Activated CD4-positive, alpha-beta T cell treated with anti-CD3 and anti-CD28 coated beads for 36 hours (primary cell): ENCODE results near the gene GPR156. TPM values are rescaled to one million over a fixed set of nuclear protein-coding genes. Genes with fewer than 3 reads are reported as not detected.
A peak's percentile ranks its signal among the peaks of the same experiment; 100 is the strongest.

Source experiments
- ATAC-seq: fragments of 200-7000 bp; cut with Tn5 transposase; one replicate; pipeline ENCODE4 v1.10.0; 2021; ENCODE audit warnings: mild to moderate bottlenecking, moderate library complexity
- CTCF ChIA-PET: fragments of 350-600 bp; sonication (Branson Sonifier 250); formaldehyde crosslinking; loops from one replicate; lab custom pipeline; 2021; ENCODE audit warnings: antibody characterized with exemption; lab: Charles Lee
- POLR2A ChIA-PET: fragments of 350-600 bp; sonication (Branson Sonifier 250); formaldehyde crosslinking; loops from one replicate; lab custom pipeline; 2021; ENCODE audit warnings: antibody characterized with exemption, inconsistent platforms; lab: Charles Lee
- DNase-seq: peaks from one replicate; pipeline ENCODE4 v3.0.0-alpha.2; 2020
- H3K27ac Mint-ChIP-seq: one replicate; pipeline ENCODE4 v1.8.0; 2021; ENCODE audit warnings: mixed read lengths
- H3K27me3 Mint-ChIP-seq: one replicate; pipeline ENCODE4 v1.8.0; 2021; ENCODE audit warnings: mixed read lengths
- H3K36me3 Mint-ChIP-seq: one replicate; pipeline ENCODE4 v1.8.0; 2021; ENCODE audit warnings: low read depth, mixed read lengths
- H3K4me1 Mint-ChIP-seq: one replicate; pipeline ENCODE4 v1.8.0; 2021; ENCODE audit warnings: mixed read lengths
- H3K4me3 Mint-ChIP-seq: one replicate; pipeline ENCODE4 v1.8.0; 2021; ENCODE audit warnings: mild to moderate bottlenecking, moderate library complexity, mixed read lengths
- H3K9me3 Mint-ChIP-seq: one replicate; pipeline ENCODE4 v1.8.0; 2021; ENCODE audit warnings: low read depth, mixed read lengths
- intact Hi-C, 2 experiments: fragments of 100-400 bp; cut with DNase I in 1 of 2; cut with micrococcal nuclease in 1 of 2; formaldehyde crosslinking; loops; one replicate each; pipeline versions ENCODE4 v1.14.2 to v1.15.1; 2022 to 2024; cut with DNase I, micrococcal nuclease
- total RNA-seq, 2 experiments: library from RNA; stranded (reverse); gene quantifications; one replicate each; pipeline ENCODE4 v1.2.3, GENCODE V29; 2021

The GPR156 gene
- total RNA-seq, 2 experiments from 2014 or later: 0.11 TPM; not detected in 1

GRCh38 chr3:120144267-120144666 lies 140.8 kb downstream of the GPR156 start:
- Mint-ChIP-seq H3K27me3 (no peaks in the 10 kb centered on the region), H3K36me3 (no peaks in the 10 kb centered on the region), H3K27ac (no peak overlapping the region), H3K4me1 (peaks cover 27% of the 10 kb centered on the region), H3K9me3 (no peaks in the 10 kb centered on the region), H3K4me3 (no peak overlapping the region)
- DNase-seq (no peak), ATAC-seq (no peak)
- ChIA-PET CTCF (interaction anchor here (1.1 to 1.4 kb wide), 2 partner anchors 242 to 252 kb away, joined by 3 to 4 read pairs; no protein-coding TSS in a partner anchor), POLR2A (interaction anchor here (0.7 kb wide), 1 partner anchor 48 kb away, joined by 5 read pairs; no protein-coding TSS in a partner anchor)
- intact Hi-C loops: no loop called here

- Mint-ChIP-seq H3K4me1 (peaks cover 27% of the 10 kb centered on the region), H3K9me3 (no peaks in the 10 kb centered on the region), H3K4me3 (no peak overlapping the region), H3K36me3 (no peaks in the 10 kb centered on the region), H3K27ac (no peak overlapping the region), H3K27me3 (no peaks in the 10 kb centered on the region)
- ChIA-PET CTCF (interaction anchor here (1.4 kb wide), 1 partner anchor 252 kb away, joined by 3 read pairs; no protein-coding TSS in a partner anchor), POLR2A (interaction anchor here (0.7 kb wide), 1 partner anchor 48 kb away, joined by 5 read pairs; no protein-coding TSS in a partner anchor)
- DNase-seq (no peak), ATAC-seq (no peak)
- intact Hi-C loops: no loop called here
These were observed 141.3 kb downstream of the GPR156 start for GRCh38 chr3:120143676-120144075.

- ChIA-PET CTCF (interaction anchor here (0.7 kb wide), 1 partner anchor 17 kb away, joined by 3 read pairs; no protein-coding TSS in a partner anchor), POLR2A (no interaction called here)
- no peaks in the 10 kb centered on the region for H3K36me3 Mint-ChIP-seq
- ATAC-seq (no peak), DNase-seq (no peak)
- peaks cover 19% of the 10 kb centered on the region for H3K4me1 Mint-ChIP-seq
- no peaks in the 10 kb centered on the region for H3K9me3 Mint-ChIP-seq
- no peaks in the 10 kb centered on the region for H3K27me3 Mint-ChIP-seq
- no peak overlapping the region for H3K4me3 Mint-ChIP-seq
- intact Hi-C loops: no loop called here
- no peak overlapping the region for H3K27ac Mint-ChIP-seq
These were observed 142.8 kb downstream of the GPR156 start for GRCh38 chr3:120142236-120142635.

- intact Hi-C loops: no loop called here
- Mint-ChIP-seq H3K27ac (no peak overlapping the region), H3K9me3 (no peaks in the 10 kb centered on the region), H3K4me1 (peaks cover 4% of the 10 kb centered on the region), H3K4me3 (no peak overlapping the region), H3K36me3 (no peaks in the 10 kb centered on the region), H3K27me3 (no peaks in the 10 kb centered on the region)
- CTCF ChIA-PET: interaction anchor here (1.4 kb wide), 1 partner anchor 248 kb away, joined by 3 read pairs; no protein-coding TSS in a partner anchor
- DNase-seq (no peak), ATAC-seq (no peak)
- POLR2A ChIA-PET: interaction anchor here (0.9 kb wide), 1 partner anchor 45 kb away, joined by 3 read pairs; no protein-coding TSS in a partner anchor
These were observed 144.8 kb downstream of the GPR156 start for GRCh38 chr3:120140098-120140742.

GRCh38 chr3:120139140-120139539 lies 145.9 kb downstream of the GPR156 start:
- H3K36me3 Mint-ChIP-seq: no peaks in the 10 kb centered on the region
- H3K27ac Mint-ChIP-seq: peak overlapping the region; percentile 33
- ATAC-seq (peak; percentile 33), DNase-seq (no peak)
- H3K4me3 Mint-ChIP-seq: no peak overlapping the region
- ChIA-PET POLR2A (interaction anchor here (0.9 kb wide), 1 partner anchor 44 kb away, joined by 3 read pairs; no protein-coding TSS in a partner anchor), CTCF (no interaction called here)
- H3K27me3 Mint-ChIP-seq: no peaks in the 10 kb centered on the region
- intact Hi-C loops: no loop called here
- H3K9me3 Mint-ChIP-seq: no peaks in the 10 kb centered on the region
- H3K4me1 Mint-ChIP-seq: peaks cover 2% of the 10 kb centered on the region

- ChIA-PET CTCF (interaction anchor here (0.7 kb wide), 1 partner anchor 92 kb away, joined by 4 read pairs; no protein-coding TSS in a partner anchor), POLR2A (interaction anchor here (0.6 kb wide), 1 partner anchor 43 kb away, joined by 3 read pairs; no protein-coding TSS in a partner anchor)
- Mint-ChIP-seq H3K36me3 (no peaks in the 10 kb centered on the region), H3K9me3 (no peaks in the 10 kb centered on the region), H3K4me3 (no peak overlapping the region), H3K27me3 (no peaks in the 10 kb centered on the region), H3K4me1 (peaks cover 2% of the 10 kb centered on the region), H3K27ac (no peak overlapping the region)
- intact Hi-C loops: no loop called here
- ATAC-seq: no peak
- no peak for DNase-seq
These were observed 147.5 kb downstream of the GPR156 start for GRCh38 chr3:120137548-120137947.

GRCh38 chr3:120130656-120131055 lies 154.4 kb downstream of the GPR156 start:
- intact Hi-C loops: no loop called here
- H3K27me3 Mint-ChIP-seq: peaks cover 3% of the 10 kb centered on the region
- ChIA-PET POLR2A (no interaction called here), CTCF (interaction anchor here (0.6 kb wide), 1 partner anchor 436 kb away, joined by 3 read pairs; no protein-coding TSS in a partner anchor)
- ATAC-seq (no peak), DNase-seq (no peak)
- H3K36me3 Mint-ChIP-seq: no peaks in the 10 kb centered on the region
- H3K9me3 Mint-ChIP-seq: no peaks in the 10 kb centered on the region
- H3K4me3 Mint-ChIP-seq: no peak overlapping the region
- no peaks in the 10 kb centered on the region for H3K4me1 Mint-ChIP-seq
- no peak overlapping the region for H3K27ac Mint-ChIP-seq

- Mint-ChIP-seq H3K4me3 (no peak overlapping the region), H3K27ac (no peak overlapping the region), H3K27me3 (peaks cover 3% of the 10 kb centered on the region), H3K36me3 (no peaks in the 10 kb centered on the region), H3K9me3 (no peaks in the 10 kb centered on the region), H3K4me1 (no peaks in the 10 kb centered on the region)
- intact Hi-C loops: no loop called here
- ATAC-seq: no peak
- ChIA-PET POLR2A (no interaction called here), CTCF (no interaction called here)
- DNase-seq: no peak
These were observed 155.1 kb downstream of the GPR156 start for GRCh38 chr3:120129718-120130513.

- ATAC-seq (no peak), DNase-seq (no peak)
- Mint-ChIP-seq H3K27me3 (peaks cover 3% of the 10 kb centered on the region), H3K27ac (no peak overlapping the region), H3K4me1 (no peaks in the 10 kb centered on the region), H3K9me3 (no peaks in the 10 kb centered on the region), H3K36me3 (no peaks in the 10 kb centered on the region), H3K4me3 (no peak overlapping the region)
- ChIA-PET POLR2A (no interaction called here), CTCF (no interaction called here)
- intact Hi-C loops: no loop called here
These were observed 156.0 kb downstream of the GPR156 start for GRCh38 chr3:120129051-120129450.

- H3K27me3 Mint-ChIP-seq: no peaks in the 10 kb centered on the region
- no peak overlapping the region for H3K4me3 Mint-ChIP-seq
- no peak overlapping the region for H3K27ac Mint-ChIP-seq
- H3K4me1 Mint-ChIP-seq: no peaks in the 10 kb centered on the region
- no peaks in the 10 kb centered on the region for H3K9me3 Mint-ChIP-seq
- ChIA-PET POLR2A (interaction anchor here (0.6 kb wide), 1 partner anchor 10 kb away, joined by 3 read pairs; no protein-coding TSS in a partner anchor), CTCF (interaction anchor here (0.5 to 1.6 kb wide), 5 partner anchors 11 to 430 kb away, joined by 3 to 4 read pairs (median 3); no protein-coding TSS in a partner anchor)
- no peak for DNase-seq
- intact Hi-C loops: no loop called here
- no peaks in the 10 kb centered on the region for H3K36me3 Mint-ChIP-seq
- no peak for ATAC-seq
These were observed 159.0 kb downstream of the GPR156 start for GRCh38 chr3:120125992-120126391.

GRCh38 chr3:120119846-120120510 lies 165.0 kb downstream of the GPR156 start:
- no peak overlapping the region for H3K4me3 Mint-ChIP-seq
- ChIA-PET POLR2A (no interaction called here), CTCF (interaction anchor here (0.6 to 0.9 kb wide), 2 partner anchors 67 to 123 kb away, joined by 4 read pairs; no protein-coding TSS in a partner anchor)
- no peak for ATAC-seq
- no peaks in the 10 kb centered on the region for H3K4me1 Mint-ChIP-seq
- no peak for DNase-seq
- intact Hi-C loops: no loop called here
- peaks cover 6% of the 10 kb centered on the region for H3K36me3 Mint-ChIP-seq
- no peaks in the 10 kb centered on the region for H3K27me3 Mint-ChIP-seq
- H3K9me3 Mint-ChIP-seq: peaks cover 6% of the 10 kb centered on the region
- no peak overlapping the region for H3K27ac Mint-ChIP-seq
